Gastroesophageal sphincter (tissue), 3 donors: ENCODE data around the gene PAX5.

Experiments
- CTCF ChIP-seq, 4 experiments: fragments of 200-600 bp in 2 of 4; fragments of 450-650 bp in 2 of 4; sonication (generic) in 1 of 4; IDR thresholded peaks; one replicate each; pipeline ENCODE4 v1.5.1; 2017 to 2019; ENCODE audit warnings: antibody characterized with exemption in 4 of 4, mild to moderate bottlenecking in 2 of 4, moderate library complexity in 2 of 4
- EP300 ChIP-seq: sonication (generic); formaldehyde crosslinking; IDR thresholded peaks from one replicate; pipeline ENCODE4 v1.6.1; 2017; ENCODE audit warnings: antibody characterized with exemption, mild to moderate bottlenecking
- POLR2A ChIP-seq, 2 donors: fragments of 450-650 bp; IDR thresholded peaks; one replicate each; pipeline ENCODE4 v1.6.1; 2017; ENCODE audit warnings: antibody characterized with exemption in 2 of 2, mild to moderate bottlenecking in 2 of 2, moderate library complexity in 1 of 2
- POLR2AphosphoS5 ChIP-seq: sonication (generic); formaldehyde crosslinking; IDR thresholded peaks from one replicate; pipeline ENCODE4 v1.6.1; 2017; ENCODE audit warnings: antibody characterized with exemption

GRCh38 chr9:36922548-36922947, 111.5 kb downstream of the PAX5 start:
- no peak for TF ChIP-seq EP300
- no peak for TF ChIP-seq CTCF (IDR thresholded peaks at IDR 0.05)
- TF ChIP-seq POLR2A (IDR thresholded peaks at IDR 0.05) = no peak
- no peak for TF ChIP-seq POLR2AphosphoS5
